ENCODE data around the gene PCGF1. TPM values are rescaled to one million over a fixed set of nuclear protein-coding genes. Genes with fewer than 3 reads are reported as not detected.

Gene PCGF1
- total and polyA plus RNA-seq, 9 of the 15 experiments (the other 6 are each of a cell fraction or from before 2014, with no cell fraction given): 20.3 to 45.7 (median 29.3) TPM

- TF ChIP-seq KDM2B (CRISPR knock-in tag; IDR thresholded peaks at IDR 0.05): no peak
- TF ChIP-seq GTF2B (IDR thresholded peaks at IDR 0.05; ENCODE audit: extremely low read depth, insufficient read length): no peak
- no peak for TF ChIP-seq ZNF277 (CRISPR knock-in tag; IDR thresholded peaks at IDR 0.05; ENCODE audit: borderline replicate concordance)
- TF ChIP-seq REST (IDR thresholded peaks at IDR 0.05; ENCODE audit: borderline replicate concordance): peak; percentile 22; the same call in 1 of the 2 replicates
- 0 out of 2 replicates have a peak, but pooled peaks have one; percentile 80 for TF ChIP-seq REST (CRISPR knock-in tag; IDR thresholded peaks at IDR 0.05; ENCODE audit: low read depth)
- peak; percentile 72; the same call in 1 of the 2 replicates for TF ChIP-seq CHD2 (IDR thresholded peaks at IDR 0.05; ENCODE audit: low read depth, low read length)
- no peak for TF ChIP-seq MECOM (CRISPR knock-in tag; IDR thresholded peaks at IDR 0.05)
- TF ChIP-seq POLR3G (IDR thresholded peaks at IDR 0.05; ENCODE audit: extremely low read depth, insufficient read length, insufficient replicate concordance): no peak
- no peak for TF ChIP-seq ZNF165 (CRISPR knock-in tag; IDR thresholded peaks at IDR 0.05; ENCODE audit: borderline replicate concordance)
- no peak for TF ChIP-seq HNRNPH1 (optimal IDR thresholded peaks at IDR 0.05; ENCODE audit: low read depth, low read length)
- no peak for TF ChIP-seq WHSC1 (IDR thresholded peaks at IDR 0.05; ENCODE audit: low read length)
- peak in 1 of 2 experiments; percentile 60; a peak in 2 of 4 replicates for TF ChIP-seq SRF (CRISPR knock-in tag; IDR thresholded peaks at IDR 0.05)
- no peak for TF ChIP-seq SMARCC2 (IDR thresholded peaks at IDR 0.05; ENCODE audit: low read depth)
These were observed 35.2 kb downstream of the PCGF1 start, which contains the start of gene MRPL53 (continued) for GRCh38 chr2:74472086-74472944.

All from K562 (cell line).